ENCODE measurements around the gene LSAMP. TPM values are rescaled to one million over a fixed set of nuclear protein-coding genes. Genes with fewer than 3 reads are reported as not detected.

Gene LSAMP
- total RNA-seq (2014; rRNA removed; shearing (Covaris generic)): 2.4 and 3.0 TPM in 2 replicates

GRCh38 chr3:116445311-116445841 is at the start of gene LSAMP:
TSS of gene LSAMP (minus strand) at chr3:116445487.

Small RNA genes within 50 kb of the gene (small RNA-seq; reads per million reads assigned to genes)
- gene RN7SL815P: not detected

All from A375 (cell line).